Keratinocyte (primary cell): ENCODE measurements around the gene SERINC5. TPM values are rescaled to one million over a fixed set of nuclear protein-coding genes. Genes with fewer than 3 reads are reported as not detected.
A peak's percentile ranks its signal among the peaks of the same experiment; 100 is the strongest.

Experiments
- DNase-seq: peaks from one replicate; pipeline ENCODE4 v3.0.0-alpha.2; 2011; ENCODE audit warnings: low read depth, missing footprints, low spot score
- FAIRE-seq: peaks from 2 replicates; lab custom pipeline; 2011; peaks lifted over from hg19 to GRCh38; lab: Jason Lieb, UNC
- H2AFZ ChIP-seq: 2 replicates; pipeline ENCODE4 v1.6.0; 2012; ENCODE audit warnings: low read length, control low read depth, inconsistent platforms; ENCODE audit not compliant: control insufficient read depth
- H3K27ac ChIP-seq: 2 replicates; pipeline ENCODE4 v1.5.1; 2011; ENCODE audit warnings: low read length; ENCODE audit not compliant: control insufficient read depth, insufficient read depth
- H3K27me3 ChIP-seq: 3 replicates; pipeline ENCODE4 v1.6.0; 2011; ENCODE audit warnings: low read length; ENCODE audit not compliant: control insufficient read depth, insufficient read depth; ENCODE audit errors: extremely low read depth
- H3K36me3 ChIP-seq, 2 experiments: 2 replicates in 1 of 2; 3 replicates in 1 of 2; pipeline ENCODE4 v1.5.1; 2011; ENCODE audit warnings: low read length in 2 of 2, mild to moderate bottlenecking in 1 of 2; ENCODE audit not compliant: control insufficient read depth in 2 of 2, insufficient read depth in 2 of 2; ENCODE audit errors: extremely low read depth in 1 of 2
- H3K4me1 ChIP-seq: 3 replicates; pipeline ENCODE4 v1.5.1; 2011; ENCODE audit warnings: low read length; ENCODE audit not compliant: control insufficient read depth, insufficient read depth; ENCODE audit errors: extremely low read depth
- H3K4me2 ChIP-seq: 3 replicates; pipeline ENCODE4 v1.6.0; 2011; ENCODE audit warnings: low read depth, low read length; ENCODE audit not compliant: control insufficient read depth, insufficient read depth; ENCODE audit errors: extremely low read depth
- H3K4me3 ChIP-seq, 3 experiments: fragments of 200-600 bp in 1 of 3; sonication (generic) in 1 of 3; 2 replicates in 2 of 3; 3 replicates in 1 of 3; pipeline ENCODE4 v1.5.1; 2011 to 2016; ENCODE audit warnings: low read length in 3 of 3, mild to moderate bottlenecking in 3 of 3, control low read depth in 2 of 3, inconsistent platforms in 1 of 3, low read depth in 1 of 3, mixed read lengths in 1 of 3, mixed run types in 1 of 3, moderate library complexity in 1 of 3; ENCODE audit not compliant: control insufficient read depth in 2 of 3, insufficient read depth in 2 of 3; ENCODE audit errors: extremely low read depth in 1 of 3
- H3K79me2 ChIP-seq: 2 replicates; pipeline ENCODE4 v1.6.0; 2012; ENCODE audit warnings: low read length; ENCODE audit not compliant: control insufficient read depth, insufficient read depth
- H3K9ac ChIP-seq: 3 replicates; pipeline ENCODE4 v1.6.0; 2011; ENCODE audit warnings: low read length; ENCODE audit not compliant: control insufficient read depth, insufficient read depth; ENCODE audit errors: extremely low read depth
- H3K9me1 ChIP-seq: 3 replicates; pipeline ENCODE4 v1.6.0; 2011; ENCODE audit warnings: low read length; ENCODE audit not compliant: control insufficient read depth, insufficient read depth; ENCODE audit errors: extremely low read depth
- H3K9me3 ChIP-seq: 2 replicates; pipeline ENCODE4 v1.5.1; 2012; ENCODE audit warnings: low read depth, low read length; ENCODE audit not compliant: control insufficient read depth
- H4K20me1 ChIP-seq: 3 replicates; pipeline ENCODE4 v1.6.0; 2011; ENCODE audit warnings: low read length; ENCODE audit not compliant: control insufficient read depth, insufficient read depth; ENCODE audit errors: extremely low read depth
- EZH2 ChIP-seq: IDR thresholded peaks from one replicate; pipeline ENCODE4 v1.6.1; 2012; ENCODE audit warnings: inconsistent platforms, mild to moderate bottlenecking, low read length, moderate library complexity
- dilution Hi-C: fragments of 300-500 bp; cut with MboI; formaldehyde crosslinking; loops from one replicate; pipeline ENCODE4 v1.7.0; 2020; ENCODE audit warnings: low sequenced_read_pairs; ENCODE audit not compliant: extremely low pct_ligation_motif_present
- polyA plus RNA-seq, 5 experiments: library from polyadenylated mRNA; depleted of rRNA in 3 of 5; stranded (reverse) in 3 of 5; stranded (forward) in 1 of 5; unstranded in 1 of 5; fragments of >200 nt; gene quantifications; 1 replicate in 1 of 5; 2 replicates in 3 of 5; 3 replicates in 1 of 5; pipeline versions ENCODE4 v1.2.1 to v1.2.3, GENCODE V29; 2011 to 2012; ENCODE audit warnings: missing spikeins in 2 of 5, low read depth in 1 of 5, low replicate concordance in 1 of 5
- TF ChIP-seq, protein P1 (sequence below), 3 experiments: IDR thresholded peaks in 1 of 3; conservative IDR thresholded peaks in 1 of 3; optimal IDR thresholded peaks in 1 of 3; 2 replicates in 2 of 3; 3 replicates in 1 of 3; pipeline versions ENCODE3 to v1.5.1; 2011; ENCODE audit warnings: low read length in 3 of 3, mild to moderate bottlenecking in 3 of 3, moderate library complexity in 2 of 3, control low read depth in 1 of 3, inconsistent platforms in 1 of 3; ENCODE audit not compliant: insufficient read depth in 2 of 3; ENCODE audit errors: extremely low read depth in 1 of 3

The SERINC5 gene
- polyA plus RNA-seq, 1 donor (not counting 4 experiments of a cell fraction or from before 2014, with no cell fraction given): 20.0 TPM

- H3K4me1 ChIP-seq: no peaks in the 10 kb centered on the region
- no peaks in the 10 kb centered on the region for H3K9me1 ChIP-seq
- no peak overlapping the region for H3K9ac ChIP-seq
- H3K4me3 ChIP-seq: no peak overlapping the region
- TF ChIP-seq, protein P1, sequence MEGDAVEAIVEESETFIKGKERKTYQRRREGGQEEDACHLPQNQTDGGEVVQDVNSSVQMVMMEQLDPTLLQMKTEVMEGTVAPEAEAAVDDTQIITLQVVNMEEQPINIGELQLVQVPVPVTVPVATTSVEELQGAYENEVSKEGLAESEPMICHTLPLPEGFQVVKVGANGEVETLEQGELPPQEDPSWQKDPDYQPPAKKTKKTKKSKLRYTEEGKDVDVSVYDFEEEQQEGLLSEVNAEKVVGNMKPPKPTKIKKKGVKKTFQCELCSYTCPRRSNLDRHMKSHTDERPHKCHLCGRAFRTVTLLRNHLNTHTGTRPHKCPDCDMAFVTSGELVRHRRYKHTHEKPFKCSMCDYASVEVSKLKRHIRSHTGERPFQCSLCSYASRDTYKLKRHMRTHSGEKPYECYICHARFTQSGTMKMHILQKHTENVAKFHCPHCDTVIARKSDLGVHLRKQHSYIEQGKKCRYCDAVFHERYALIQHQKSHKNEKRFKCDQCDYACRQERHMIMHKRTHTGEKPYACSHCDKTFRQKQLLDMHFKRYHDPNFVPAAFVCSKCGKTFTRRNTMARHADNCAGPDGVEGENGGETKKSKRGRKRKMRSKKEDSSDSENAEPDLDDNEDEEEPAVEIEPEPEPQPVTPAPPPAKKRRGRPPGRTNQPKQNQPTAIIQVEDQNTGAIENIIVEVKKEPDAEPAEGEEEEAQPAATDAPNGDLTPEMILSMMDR (optimal IDR thresholded peaks at IDR 0.05 in 1 of 3, IDR thresholded peaks at IDR 0.05 in 1 of 3, conservative IDR thresholded peaks at IDR 0.05 in 1 of 3; ENCODE audit: extremely low read depth in 1 of 3, insufficient read depth in 2 of 3, low read length in 3 of 3): no peak
- no peak for TF ChIP-seq EZH2
- FAIRE-seq (no peak), DNase-seq (no peak)
- no peak overlapping the region for H3K27ac ChIP-seq
- H4K20me1 ChIP-seq: no peaks in the 10 kb centered on the region
- no peaks in the 10 kb centered on the region for H3K36me3 ChIP-seq
- no peak overlapping the region for H3K4me2 ChIP-seq
- no peaks in the 10 kb centered on the region for H3K79me2 ChIP-seq
- H3K27me3 ChIP-seq: no peaks in the 10 kb centered on the region
- dilution Hi-C loops: no loop called here
- no peaks in the 10 kb centered on the region for H3K9me3 ChIP-seq
- H2AFZ ChIP-seq: no peak overlapping the region
These were observed 165.0 kb downstream of the SERINC5 start for GRCh38 chr5:80090884-80091166.

GRCh38 chr5:80083101-80083890 lies 172.6 kb downstream of the SERINC5 start:
- Histone ChIP-seq H3K4me3 (peak overlapping the region in 1 of 3 experiments; percentile 58), H2AFZ (peak overlapping the region; percentile 42), H3K9me3 (no peaks in the 10 kb centered on the region), H3K9me1 (no peaks in the 10 kb centered on the region), H4K20me1 (no peaks in the 10 kb centered on the region), H3K27ac (no peak overlapping the region), H3K79me2 (no peaks in the 10 kb centered on the region), H3K4me1 (no peaks in the 10 kb centered on the region), H3K36me3 (no peaks in the 10 kb centered on the region), H3K4me2 (peak overlapping the region; percentile 76), H3K27me3 (no peaks in the 10 kb centered on the region), H3K9ac (peak overlapping the region; percentile 22)
- TF ChIP-seq, protein P1 (optimal IDR thresholded peaks at IDR 0.05 in 1 of 3, IDR thresholded peaks at IDR 0.05 in 1 of 3, conservative IDR thresholded peaks at IDR 0.05 in 1 of 3; ENCODE audit: extremely low read depth in 1 of 3, insufficient read depth in 2 of 3, low read length in 3 of 3): peak; percentile 7 to 64 (median 23)
- no peak for TF ChIP-seq EZH2
- dilution Hi-C loops: no loop called here
- no peak for FAIRE-seq
- DNase-seq: peak; percentile 28
